IPS-15b (cell line): Measurements from ENCODE around the gene PTPRZ1.

ENCODE experiments used
- H3K27me3 ChIP-seq: one replicate; pipeline ENCODE4 v1.6.1; 2013; ENCODE audit warnings: low read length; ENCODE audit not compliant: control insufficient read depth, insufficient read depth
- H3K36me3 ChIP-seq: one replicate; pipeline ENCODE4 v1.6.1; 2013; ENCODE audit warnings: low read length; ENCODE audit not compliant: control insufficient read depth, insufficient read depth
- H3K4me1 ChIP-seq: one replicate; pipeline ENCODE4 v1.6.1; 2013; ENCODE audit warnings: mild to moderate bottlenecking, low read length; ENCODE audit not compliant: control insufficient read depth, insufficient read depth
- H3K4me3 ChIP-seq: one replicate; pipeline ENCODE4 v1.5.1; 2013; ENCODE audit warnings: low read depth, low read length
- H3K9ac ChIP-seq: one replicate; pipeline ENCODE4 v1.6.1; 2013; ENCODE audit warnings: low read depth, mild to moderate bottlenecking, low read length
- H3K9me3 ChIP-seq: one replicate; pipeline ENCODE4 v1.6.1; 2013; ENCODE audit warnings: mild to moderate bottlenecking, low read length; ENCODE audit not compliant: control insufficient read depth, insufficient read depth

Gene PTPRZ1

DNA sequence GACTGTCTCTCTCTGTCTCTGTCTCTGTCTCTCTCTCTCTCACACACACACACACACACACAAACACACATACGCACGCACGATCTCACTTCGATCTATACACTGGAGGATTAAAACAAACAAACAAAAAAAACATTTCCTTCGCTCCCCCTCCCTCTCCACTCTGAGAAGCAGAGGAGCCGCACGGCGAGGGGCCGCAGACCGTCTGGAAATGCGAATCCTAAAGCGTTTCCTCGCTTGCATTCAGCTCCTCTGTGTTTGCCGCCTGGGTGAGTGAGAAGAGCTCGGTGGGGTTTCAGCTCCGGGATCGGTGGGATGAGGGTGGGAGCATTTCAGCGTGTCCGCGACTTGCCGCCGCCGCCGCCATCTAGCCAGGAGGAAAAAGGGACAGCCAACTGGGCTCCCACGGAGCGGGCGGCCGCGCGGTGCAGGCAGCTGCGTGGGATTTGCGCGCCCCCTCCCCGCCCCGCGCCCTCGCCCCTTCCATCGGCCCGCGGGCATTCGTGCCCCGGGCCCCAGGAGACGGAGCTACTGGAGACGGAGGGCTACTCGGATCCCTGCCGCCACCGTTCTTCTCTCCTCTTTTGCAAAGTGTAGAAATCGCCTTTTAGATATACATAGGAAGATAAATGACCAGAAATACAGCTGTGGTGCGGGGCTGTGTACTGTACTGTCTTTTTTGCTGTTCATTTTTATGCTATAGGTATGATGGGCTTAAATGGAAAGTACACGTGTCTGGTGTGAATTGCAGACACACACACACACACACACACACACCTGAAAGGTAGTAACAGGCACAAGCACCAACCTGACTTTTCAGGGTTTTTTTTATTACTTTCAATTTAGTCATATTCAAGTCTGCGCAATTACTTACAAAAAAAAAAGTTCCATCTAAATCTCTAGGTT lies 581 bp downstream of the PTPRZ1 start:
- H3K4me1 ChIP-seq, result peaks cover 5% of the 10 kb centered on the region
- no peaks in the 10 kb centered on the region for H3K36me3 ChIP-seq
- no peaks in the 10 kb centered on the region for H3K27me3 ChIP-seq
- peak overlapping the region; percentile 85 for H3K4me3 ChIP-seq
- H3K9me3 ChIP-seq, result no peaks in the 10 kb centered on the region
- H3K9ac ChIP-seq, result peak overlapping the region; percentile 82

GRCh38 chr7:121874298-121874697 lies 1.3 kb downstream of the PTPRZ1 start:
- peaks cover 10% of the 10 kb centered on the region for H3K4me1 ChIP-seq
- H3K4me3 ChIP-seq, result peak overlapping the region; percentile 85
- no peaks in the 10 kb centered on the region for H3K9me3 ChIP-seq
- no peaks in the 10 kb centered on the region for H3K27me3 ChIP-seq
- no peaks in the 10 kb centered on the region for H3K36me3 ChIP-seq
- H3K9ac ChIP-seq, result peak overlapping the region; percentile 82

GRCh38 chr7:121875203-121875602 lies 2.2 kb downstream of the PTPRZ1 start:
- H3K36me3 ChIP-seq, result no peaks in the 10 kb centered on the region
- H3K4me1 ChIP-seq, result peaks cover 13% of the 10 kb centered on the region
- no peaks in the 10 kb centered on the region for H3K27me3 ChIP-seq
- H3K9ac ChIP-seq, result no peak overlapping the region
- peak overlapping the region; percentile 27 for H3K4me3 ChIP-seq
- H3K9me3 ChIP-seq, result no peaks in the 10 kb centered on the region

DNA sequence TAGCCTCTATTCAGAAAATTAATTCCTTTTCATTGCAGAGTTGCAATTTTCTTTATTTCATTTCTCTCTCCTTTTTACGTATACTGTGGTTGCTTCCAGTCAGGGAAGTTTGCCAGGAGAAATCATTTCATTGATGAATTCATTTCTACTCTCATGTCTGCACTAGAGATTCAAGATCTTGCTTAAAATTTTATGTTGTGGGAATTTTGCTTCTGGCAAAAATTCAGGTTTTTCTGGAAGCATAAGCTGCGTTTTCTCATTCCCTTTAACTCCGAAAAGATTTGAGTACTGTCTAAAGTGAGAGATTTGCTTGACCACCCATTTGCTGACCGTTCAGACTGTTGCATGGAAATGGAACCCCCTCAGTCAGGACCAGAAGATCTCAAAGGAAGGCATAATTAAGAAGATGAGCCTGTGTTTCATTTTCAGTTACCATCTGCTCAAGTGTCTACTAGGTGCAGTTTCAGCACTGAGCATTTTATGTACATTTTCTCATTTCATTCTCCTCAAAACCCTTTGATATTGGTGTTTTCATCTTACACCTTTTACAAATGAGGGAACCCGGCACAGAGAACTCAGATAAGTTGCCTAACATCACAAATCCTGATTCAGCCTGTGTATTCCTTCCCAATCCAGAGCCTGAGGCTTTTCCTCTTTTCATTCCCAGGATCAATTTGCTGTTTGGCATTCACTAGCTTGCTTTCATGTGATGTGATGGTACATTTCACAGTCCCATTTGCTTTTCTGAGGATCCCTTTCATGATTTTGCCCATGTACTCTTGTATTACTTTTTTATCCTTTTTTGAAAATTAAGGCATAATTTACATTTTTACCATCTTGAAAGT lies 3.9 kb downstream of the PTPRZ1 start:
- H3K27me3 ChIP-seq, result no peaks in the 10 kb centered on the region

DNA sequence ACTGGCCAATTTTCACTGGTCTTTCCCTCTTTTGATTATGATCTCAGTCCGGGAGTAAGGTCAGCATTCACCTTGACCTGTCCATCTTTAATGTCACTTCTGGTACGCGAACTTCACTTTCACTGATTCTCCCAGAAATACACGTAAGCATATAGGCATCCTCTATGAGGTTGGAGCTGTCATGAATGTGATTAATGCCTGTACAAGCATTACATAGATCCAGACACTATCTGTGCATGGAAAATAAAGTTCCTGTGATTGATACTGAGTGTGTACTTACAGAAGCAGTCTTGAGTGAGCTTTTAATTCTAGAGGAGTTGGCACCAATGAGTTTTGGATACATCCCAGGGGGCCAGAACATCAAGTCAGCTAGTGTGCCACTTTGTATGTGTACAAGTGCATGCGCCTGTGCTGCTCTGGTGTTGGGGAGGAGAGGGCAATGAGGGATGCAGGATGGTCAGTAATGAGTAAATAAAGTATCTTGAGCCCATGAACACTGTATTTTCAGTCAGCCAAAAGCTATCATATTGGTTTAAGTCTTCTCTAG lies 6.0 kb downstream of the PTPRZ1 start:
- H3K4me3 ChIP-seq, result no peak overlapping the region
- no peak overlapping the region for H3K9ac ChIP-seq
- no peaks in the 10 kb centered on the region for H3K9me3 ChIP-seq
- H3K4me1 ChIP-seq, result peaks cover 24% of the 10 kb centered on the region
- no peaks in the 10 kb centered on the region for H3K36me3 ChIP-seq
- H3K27me3 ChIP-seq, result no peaks in the 10 kb centered on the region

More for the DNA sequence above, 3.9 kb downstream of the PTPRZ1 start:
- Histone ChIP-seq H3K9ac (no peak overlapping the region), H3K4me3 (no peak overlapping the region), H3K36me3 (no peaks in the 10 kb centered on the region), H3K4me1 (peaks cover 26% of the 10 kb centered on the region), H3K9me3 (no peaks in the 10 kb centered on the region)

DNA sequence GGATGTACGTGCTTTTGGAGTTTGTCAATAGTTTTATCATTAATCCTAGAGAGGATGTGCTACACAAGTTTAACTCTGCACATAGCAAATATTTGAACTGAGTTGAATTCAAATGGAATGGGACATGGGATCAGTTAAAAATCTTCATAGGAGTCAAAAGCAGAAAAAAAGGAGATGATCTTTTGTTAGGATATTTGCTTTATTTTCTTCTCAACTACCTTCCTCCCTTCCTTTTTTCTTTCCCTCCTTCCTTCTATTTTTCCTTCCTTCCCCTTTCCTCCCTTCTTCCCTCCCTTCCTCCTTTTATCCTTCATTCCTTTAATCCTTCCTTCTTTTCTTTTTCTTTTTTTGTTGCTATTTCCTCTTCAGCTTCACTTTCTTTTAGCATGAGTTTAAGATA lies 6.6 kb downstream of the PTPRZ1 start:
- peaks cover 27% of the 10 kb centered on the region for H3K4me1 ChIP-seq
- H3K36me3 ChIP-seq, result no peaks in the 10 kb centered on the region
- H3K9ac ChIP-seq, result no peak overlapping the region
- H3K9me3 ChIP-seq, result no peaks in the 10 kb centered on the region
- H3K4me3 ChIP-seq, result no peak overlapping the region
- H3K27me3 ChIP-seq, result no peaks in the 10 kb centered on the region

DNA sequence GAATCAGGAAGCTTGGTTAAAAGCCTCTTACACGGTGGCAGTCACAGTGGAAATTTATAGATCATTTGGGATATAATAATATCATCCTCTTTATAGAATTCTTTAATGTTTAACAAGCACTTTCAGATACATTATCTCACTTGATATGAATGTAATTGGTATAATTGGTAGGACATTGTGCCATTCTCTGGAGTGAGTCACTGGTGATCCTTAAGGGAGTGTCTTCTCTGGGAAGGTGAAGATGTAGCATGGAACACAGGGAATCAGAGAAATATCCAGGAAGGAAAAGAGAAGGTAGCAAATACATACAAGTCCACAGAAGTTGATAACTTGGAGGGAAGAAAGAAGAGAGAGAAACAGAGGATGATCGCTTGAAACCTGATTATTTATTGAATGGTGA lies 9.8 kb downstream of the PTPRZ1 start:
- Histone ChIP-seq H3K4me1 (peaks cover 28% of the 10 kb centered on the region), H3K9ac (no peak overlapping the region), H3K27me3 (no peaks in the 10 kb centered on the region)

GRCh38 chr7:121885166-121885920 lies 12.4 kb downstream of the PTPRZ1 start:
- H3K27me3 ChIP-seq, result no peaks in the 10 kb centered on the region
- peaks cover 22% of the 10 kb centered on the region for H3K4me1 ChIP-seq
- H3K4me3 ChIP-seq, result no peak overlapping the region
- H3K9me3 ChIP-seq, result no peaks in the 10 kb centered on the region
- H3K9ac ChIP-seq, result no peak overlapping the region
- H3K36me3 ChIP-seq, result no peaks in the 10 kb centered on the region

More for the DNA sequence above, 9.8 kb downstream of the PTPRZ1 start:
- H3K9me3 ChIP-seq, result no peaks in the 10 kb centered on the region
- no peaks in the 10 kb centered on the region for H3K36me3 ChIP-seq
- no peak overlapping the region for H3K4me3 ChIP-seq

DNA sequence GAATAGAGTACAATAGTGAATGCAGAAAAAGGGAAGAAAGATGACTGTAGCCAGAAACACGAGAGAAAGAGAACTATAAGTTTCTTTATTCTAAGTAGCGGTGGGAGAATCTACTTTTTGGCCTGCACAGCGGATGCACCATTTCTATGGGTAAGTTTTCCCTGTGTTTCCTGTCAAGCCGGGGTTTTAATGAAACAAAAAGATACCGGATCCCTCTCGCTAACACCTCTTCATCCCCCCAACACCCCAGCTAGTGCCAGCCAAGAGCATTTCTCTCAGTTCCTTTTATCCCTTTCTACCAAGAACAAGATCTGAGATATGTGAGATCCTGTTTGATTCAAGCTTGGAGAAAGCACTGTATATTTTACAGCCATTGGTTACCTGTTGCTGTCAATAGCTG lies 14.7 kb downstream of the PTPRZ1 start:
- Histone ChIP-seq H3K4me3 (no peak overlapping the region), H3K9ac (no peak overlapping the region), H3K27me3 (no peaks in the 10 kb centered on the region), H3K9me3 (no peaks in the 10 kb centered on the region), H3K36me3 (no peaks in the 10 kb centered on the region), H3K4me1 (peaks cover 17% of the 10 kb centered on the region)

GRCh38 chr7:121890833-121891232 lies 17.9 kb downstream of the PTPRZ1 start:
- Histone ChIP-seq H3K27me3 (no peaks in the 10 kb centered on the region), H3K9me3 (no peaks in the 10 kb centered on the region), H3K9ac (no peak overlapping the region), H3K36me3 (no peaks in the 10 kb centered on the region), H3K4me3 (no peak overlapping the region), H3K4me1 (peaks cover 10% of the 10 kb centered on the region)

GRCh38 chr7:121891731-121892130 lies 18.8 kb downstream of the PTPRZ1 start:
- Histone ChIP-seq H3K4me1 (peaks cover 10% of the 10 kb centered on the region), H3K9ac (no peak overlapping the region), H3K4me3 (no peak overlapping the region), H3K27me3 (no peaks in the 10 kb centered on the region), H3K36me3 (no peaks in the 10 kb centered on the region), H3K9me3 (no peaks in the 10 kb centered on the region)
